NK-92 treated with Interleukin-12 subunit alpha and Interleukin-12 subunit beta, amount 100 ng/mL, for 24 hours (cell line): Measurements from ENCODE around the gene CDKN2C.
A peak's percentile ranks its signal among the peaks of the same experiment; 100 is the strongest.

Experiments
- DNase-seq: peaks from one replicate; lab custom pipeline; 2025; lab: John Stamatoyannopoulos, UW

CDKN2C gene

DNA sequence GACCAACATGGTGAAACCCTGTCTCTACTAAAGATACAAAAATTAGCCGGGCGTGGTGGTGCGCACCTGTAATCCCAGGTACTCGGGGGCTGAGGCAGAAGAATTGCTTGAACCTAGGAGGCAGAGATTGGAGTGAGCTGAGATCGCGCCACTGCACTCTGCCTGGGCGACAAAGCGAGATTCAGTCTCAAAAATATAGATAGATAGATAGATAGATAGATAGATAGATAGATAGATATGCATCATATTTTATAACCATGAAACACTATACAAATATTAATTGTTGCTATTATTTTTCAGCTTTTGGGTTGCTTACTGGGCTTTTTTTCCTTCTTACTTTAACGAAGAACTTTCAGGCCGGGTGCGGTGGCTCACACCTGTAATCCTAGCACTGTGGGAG lies 5.2 kb upstream of the CDKN2C start:
- no peak for DNase-seq

DNA sequence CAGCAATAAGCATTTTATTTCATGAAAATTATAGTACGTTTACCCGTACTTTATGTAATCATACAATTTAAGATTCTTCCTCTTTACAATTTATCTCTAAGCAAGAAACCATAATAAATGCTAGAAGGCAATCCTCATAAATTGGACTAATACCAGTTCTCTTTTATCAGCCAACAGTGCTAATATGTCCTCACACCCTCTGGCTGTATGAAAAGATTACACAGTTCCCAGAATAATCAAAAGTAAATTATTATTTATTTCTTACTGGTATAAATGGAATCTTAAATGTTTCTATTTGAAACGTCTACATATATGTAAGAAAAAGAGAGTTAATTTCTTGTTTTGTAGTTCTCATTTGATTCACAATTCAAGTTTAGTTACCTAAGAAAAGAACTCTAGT lies 3.1 kb upstream of the CDKN2C start:
- no peak for DNase-seq

DNA sequence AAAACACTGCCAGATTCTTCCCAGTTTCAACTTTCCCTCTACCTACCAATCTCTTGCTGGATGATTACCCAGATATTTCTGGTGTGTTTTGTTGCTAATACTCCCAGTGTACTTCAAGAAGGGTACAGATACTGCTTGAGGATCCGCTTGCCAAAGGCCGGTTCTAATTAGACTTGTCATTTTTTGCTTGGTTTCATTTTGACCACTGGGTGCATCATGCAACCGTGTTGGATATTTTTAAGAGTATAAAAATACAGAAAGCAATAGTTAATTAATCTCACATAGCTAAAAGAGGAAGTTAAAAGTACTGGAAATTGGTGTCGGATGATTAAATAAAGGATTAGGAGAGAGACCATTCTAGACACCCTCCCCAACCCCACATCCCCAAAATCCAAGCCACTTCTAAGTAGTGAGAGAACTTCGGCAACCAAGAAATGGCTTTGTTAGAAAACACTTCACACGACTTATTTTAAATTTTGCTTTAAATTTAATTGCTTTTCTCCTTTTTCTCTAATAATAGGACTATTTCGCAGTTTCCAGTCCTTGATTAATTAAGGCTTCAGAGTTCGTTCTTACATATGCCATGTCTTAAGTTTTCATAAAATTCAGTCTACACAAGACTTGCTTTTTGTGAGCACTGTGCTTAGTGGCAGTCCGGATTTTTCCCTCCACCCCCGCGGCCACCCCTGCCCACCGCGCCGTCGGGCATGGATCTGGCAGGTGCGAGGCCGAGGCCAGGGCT lies 2.5 kb upstream of the CDKN2C start:
- DNase-seq = no peak

DNA sequence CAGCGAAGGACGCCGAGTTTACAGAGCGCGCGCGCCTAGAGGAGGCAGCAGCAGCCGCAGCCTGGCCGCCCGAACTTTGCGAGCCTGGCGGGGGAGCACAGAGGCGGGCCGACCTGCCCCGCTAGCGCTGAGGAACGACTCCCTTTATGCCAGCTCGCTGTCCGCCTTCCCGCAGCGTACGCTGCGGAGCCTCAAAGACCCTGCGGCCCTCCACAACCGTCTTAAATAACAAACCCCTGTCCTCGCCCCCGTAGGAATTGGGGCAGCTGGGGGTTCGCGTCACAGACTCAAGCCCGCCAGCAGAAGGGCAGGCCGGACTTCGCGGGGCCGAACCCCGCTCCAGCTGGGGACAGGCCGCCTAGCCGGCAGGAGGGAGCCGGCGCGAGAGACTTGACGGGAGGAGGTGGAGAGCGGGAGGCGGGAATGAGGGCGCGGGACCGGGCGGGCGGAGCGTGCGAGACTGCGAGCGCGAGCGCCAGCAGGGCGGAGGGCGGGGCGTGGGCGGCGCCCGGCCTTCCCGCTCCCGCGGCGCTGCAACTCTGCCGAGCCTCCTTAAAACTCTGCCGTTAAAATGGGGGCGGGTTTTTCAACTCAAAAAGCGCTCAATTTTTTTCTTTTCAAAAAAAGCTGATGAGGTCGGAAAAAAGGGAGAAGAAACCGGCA lies 1.8 kb upstream of the CDKN2C start:
- peak; percentile 85 for DNase-seq

DNA sequence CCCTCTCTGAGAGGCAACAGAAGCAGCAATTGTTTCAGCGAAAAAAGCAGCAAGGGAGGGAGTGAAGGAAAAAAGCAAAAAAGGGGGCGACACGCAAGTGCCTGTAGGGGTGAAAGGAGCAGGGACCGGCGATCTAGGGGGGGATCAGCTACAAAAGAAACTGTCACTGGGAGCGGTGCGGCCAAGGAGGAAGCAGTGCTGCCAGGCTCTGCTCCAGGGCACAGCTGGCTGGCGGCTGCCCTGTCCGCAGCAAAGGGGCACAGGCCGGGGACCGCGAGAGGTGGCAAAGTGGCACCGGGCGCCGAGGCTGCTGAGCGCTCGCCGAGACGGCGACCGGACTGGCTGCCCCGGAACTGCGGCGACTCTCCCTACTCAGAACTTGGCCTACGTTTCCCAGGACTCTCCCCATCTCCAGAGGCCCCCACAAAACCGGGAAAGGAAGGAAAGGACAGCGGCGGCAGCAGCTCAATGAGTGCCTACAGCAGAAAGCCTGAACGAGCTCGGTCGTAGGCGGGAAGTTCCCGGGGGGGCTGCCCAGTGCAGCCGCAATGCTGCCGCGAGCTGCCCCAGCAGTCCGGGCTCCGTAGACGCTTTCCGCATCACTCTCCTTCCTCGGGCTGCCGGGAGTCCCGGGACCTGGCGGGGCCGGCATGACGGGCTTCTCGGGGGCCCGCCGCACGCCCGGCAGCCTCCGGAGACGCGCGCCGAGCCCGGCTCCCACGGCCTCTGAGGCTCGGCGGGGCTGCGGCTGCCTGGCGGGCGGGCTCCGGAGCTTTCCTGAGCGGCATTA lies 1.0 kb upstream of the CDKN2C start:
- peak; percentile 67 for DNase-seq

DNA sequence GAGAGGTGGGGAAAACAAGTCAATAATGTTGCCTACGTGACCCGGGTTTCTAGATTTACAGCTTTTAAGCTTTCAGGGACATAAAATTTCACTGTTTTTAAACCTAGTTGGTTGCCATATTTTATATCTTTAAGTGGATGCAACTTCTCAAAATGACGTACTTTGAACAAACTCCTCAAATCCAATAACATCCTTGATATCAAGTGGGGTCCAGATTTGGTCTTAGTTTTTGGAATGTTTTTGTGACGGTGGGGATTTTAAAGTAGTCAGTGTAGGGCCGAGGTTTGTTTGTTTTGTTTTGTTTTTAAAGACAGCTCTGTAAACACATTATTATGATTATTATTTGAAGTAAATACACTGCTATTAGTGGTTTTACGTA lies 453 bp downstream of the CDKN2C start:
- DNase-seq = no peak

DNA sequence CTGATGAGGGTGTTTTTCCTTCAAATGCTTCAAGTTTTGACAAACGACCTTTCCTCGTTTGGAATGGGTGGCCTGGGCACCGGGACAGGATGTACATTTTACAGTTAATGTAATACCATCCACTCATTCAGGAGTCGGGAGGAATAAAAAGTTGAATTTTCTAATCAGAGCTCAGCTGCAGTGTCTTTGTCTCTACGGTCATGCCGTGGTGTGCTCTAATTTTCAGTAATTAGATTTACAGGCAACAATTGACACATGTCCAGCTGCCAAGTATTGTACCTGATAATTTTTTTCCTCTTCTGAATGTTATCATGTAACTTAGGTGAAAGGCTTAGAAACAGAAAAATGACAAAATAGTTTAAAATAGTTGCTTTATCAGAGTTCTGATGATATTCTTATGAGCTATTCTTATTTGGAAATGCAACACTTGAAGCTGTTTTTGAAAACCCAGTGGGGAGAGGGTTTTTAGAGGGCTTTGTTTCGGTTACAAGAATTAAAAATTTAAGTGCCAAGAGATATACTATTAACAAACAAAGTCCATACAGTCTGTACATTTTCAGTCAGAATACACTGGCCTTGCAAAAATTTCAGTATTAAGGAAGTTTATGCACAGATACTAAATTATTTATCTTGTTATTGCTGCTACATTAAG lies 1.0 kb downstream of the CDKN2C start:
- no peak for DNase-seq

DNA sequence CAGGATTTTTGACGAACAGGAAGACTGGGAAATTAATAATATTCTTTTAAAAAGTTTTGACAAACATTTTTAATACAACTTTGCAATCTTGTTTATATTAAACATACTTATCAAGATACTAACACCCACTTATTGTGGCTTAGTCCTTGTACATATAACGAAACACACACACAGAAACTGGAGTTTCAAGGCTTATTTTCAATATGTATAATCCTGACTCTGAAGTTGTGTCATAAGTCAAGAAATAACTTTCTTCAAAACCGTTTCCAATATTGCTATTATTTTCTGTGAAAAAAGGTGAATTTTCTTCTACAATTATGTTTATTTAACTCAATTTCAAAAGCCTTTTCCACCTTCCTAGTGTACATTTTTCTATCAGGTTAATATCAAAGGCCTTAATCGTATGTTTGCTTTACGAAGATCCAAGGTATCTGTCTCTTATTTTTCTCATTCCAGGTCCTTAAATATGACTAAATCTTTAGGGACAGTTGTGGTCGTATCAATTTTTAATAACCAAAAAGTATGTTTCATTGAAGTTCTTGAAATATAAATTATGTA lies 1.8 kb downstream of the CDKN2C start:
- no peak for DNase-seq

DNA sequence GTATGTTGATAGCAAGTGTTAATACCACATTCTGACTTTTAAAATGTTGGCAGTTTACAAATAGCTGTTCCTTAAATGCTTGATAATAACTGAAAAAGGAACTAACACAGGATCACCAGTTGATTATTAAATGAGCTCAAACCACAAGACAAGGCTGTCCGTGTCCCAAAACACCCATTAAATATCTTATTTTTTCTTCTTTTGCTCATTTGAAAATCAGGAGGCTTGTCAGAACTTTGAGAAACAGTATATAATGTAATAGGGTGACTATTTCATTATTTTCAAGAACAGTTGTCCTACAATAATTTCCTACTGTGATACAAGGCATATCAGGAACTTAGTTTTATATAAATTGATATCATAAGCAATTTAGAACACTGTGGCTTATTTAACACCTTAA lies 2.7 kb downstream of the CDKN2C start:
- no peak for DNase-seq

DNA sequence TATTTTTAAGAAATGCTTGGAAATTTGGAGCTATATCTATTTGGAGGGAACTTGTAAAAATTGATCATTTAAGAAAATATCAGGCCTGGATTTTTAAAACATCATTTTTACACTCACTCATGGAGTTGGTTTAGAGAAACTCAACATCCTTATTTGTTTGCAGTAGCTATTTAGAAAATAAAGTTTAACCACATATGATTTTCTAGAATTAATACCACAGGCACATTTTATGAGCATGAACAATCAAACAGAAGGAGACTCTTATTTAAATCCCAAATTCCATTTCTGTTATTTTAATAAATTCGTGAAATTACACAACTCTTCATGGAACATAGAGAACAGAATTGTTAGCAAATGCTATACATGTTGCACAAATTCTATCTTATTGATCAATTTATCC lies 3.2 kb downstream of the CDKN2C start:
- DNase-seq = no peak

DNA sequence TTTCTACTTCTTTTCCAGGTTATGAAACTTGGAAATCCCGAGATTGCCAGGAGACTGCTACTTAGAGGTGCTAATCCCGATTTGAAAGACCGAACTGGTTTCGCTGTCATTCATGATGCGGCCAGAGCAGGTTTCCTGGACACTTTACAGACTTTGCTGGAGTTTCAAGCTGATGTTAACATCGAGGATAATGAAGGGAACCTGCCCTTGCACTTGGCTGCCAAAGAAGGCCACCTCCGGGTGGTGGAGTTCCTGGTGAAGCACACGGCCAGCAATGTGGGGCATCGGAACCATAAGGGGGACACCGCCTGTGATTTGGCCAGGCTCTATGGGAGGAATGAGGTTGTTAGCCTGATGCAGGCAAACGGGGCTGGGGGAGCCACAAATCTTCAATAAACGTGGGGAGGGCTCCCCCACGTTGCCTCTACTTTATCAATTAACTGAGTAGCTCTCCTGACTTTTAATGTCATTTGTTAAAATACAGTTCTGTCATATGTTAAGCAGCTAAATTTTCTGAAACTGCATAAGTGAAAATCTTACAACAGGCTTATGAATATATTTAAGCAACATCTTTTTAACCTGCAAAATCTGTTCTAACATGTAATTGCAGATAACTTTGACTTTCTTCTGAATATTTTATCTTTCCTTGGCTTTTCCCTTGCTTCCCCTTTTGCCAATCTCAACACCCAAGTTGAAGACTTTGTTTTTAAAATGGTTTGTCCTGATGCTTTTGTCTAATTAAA lies 4.0 kb downstream of the CDKN2C start:
- no peak for DNase-seq

DNA sequence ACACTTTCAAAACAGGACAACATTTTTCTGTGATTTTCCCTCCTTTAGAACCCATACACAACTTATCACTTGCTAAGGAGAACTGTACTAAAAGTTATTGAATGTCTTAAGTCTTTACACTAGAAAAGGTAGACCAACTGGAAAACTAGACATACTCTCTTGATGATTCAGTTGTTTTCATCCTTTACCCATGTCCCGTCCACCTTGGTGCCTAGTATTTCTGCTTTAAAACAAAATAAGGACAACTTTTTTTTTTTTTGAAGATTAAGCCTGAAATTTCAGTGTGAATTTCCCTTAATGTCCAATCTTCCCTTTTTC lies 4.5 kb downstream of the CDKN2C start:
- DNase-seq = no peak

DNA sequence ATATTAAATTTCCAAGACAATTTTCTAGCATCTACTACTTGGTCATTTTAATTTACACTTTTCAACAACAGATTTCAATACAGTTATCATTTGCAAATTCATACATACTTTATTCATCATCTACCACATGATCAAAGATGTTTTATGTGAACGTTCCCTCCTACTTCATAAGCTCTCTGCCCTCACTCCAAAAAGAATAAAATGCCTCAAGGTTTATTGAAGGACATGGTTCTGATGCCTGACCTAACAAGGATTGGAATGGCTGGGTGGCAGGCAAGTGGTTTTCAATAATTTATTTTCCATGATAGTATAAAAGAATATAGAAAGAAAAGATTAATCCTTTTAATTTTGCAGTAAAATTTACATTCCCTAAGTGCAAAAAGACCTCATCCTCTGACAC lies 5.4 kb downstream of the CDKN2C start:
- no peak for DNase-seq

DNA sequence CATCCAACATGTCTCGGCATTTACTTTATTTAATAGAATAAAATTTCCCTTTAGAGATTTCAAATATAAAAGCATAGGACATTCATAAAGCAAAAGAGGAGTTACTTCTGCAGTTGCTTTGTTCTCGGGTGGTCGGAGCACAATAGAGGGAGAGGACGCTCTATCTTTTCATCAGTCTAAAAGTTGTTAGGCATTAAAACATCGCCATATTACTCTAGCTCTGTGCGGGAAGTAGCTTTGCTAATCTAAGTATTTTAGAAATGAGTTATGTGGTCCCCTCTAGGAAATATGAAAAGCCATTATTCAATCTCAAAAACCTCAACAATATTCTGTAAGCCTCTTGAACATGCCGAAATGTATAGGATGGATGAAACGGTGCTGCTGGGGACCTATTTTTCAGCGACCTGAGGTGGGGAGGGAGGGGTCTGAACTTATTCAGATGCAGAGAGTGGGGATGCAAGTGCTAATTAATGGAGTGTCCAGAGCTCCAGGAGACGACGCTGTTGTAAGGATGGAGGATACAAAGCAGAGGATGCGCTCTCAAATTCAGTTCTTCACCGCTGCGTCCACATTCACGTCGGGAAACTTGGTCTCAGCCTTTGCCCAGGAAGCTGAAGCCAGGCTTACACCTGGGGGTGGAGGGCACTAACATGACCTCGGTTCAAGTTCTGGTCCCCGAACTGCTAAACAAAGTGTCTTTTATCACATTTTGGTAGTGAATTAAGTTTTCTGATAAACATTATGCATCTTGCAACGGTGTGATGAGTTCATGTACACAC lies 6.3 kb downstream of the CDKN2C start:
- no peak for DNase-seq

DNA sequence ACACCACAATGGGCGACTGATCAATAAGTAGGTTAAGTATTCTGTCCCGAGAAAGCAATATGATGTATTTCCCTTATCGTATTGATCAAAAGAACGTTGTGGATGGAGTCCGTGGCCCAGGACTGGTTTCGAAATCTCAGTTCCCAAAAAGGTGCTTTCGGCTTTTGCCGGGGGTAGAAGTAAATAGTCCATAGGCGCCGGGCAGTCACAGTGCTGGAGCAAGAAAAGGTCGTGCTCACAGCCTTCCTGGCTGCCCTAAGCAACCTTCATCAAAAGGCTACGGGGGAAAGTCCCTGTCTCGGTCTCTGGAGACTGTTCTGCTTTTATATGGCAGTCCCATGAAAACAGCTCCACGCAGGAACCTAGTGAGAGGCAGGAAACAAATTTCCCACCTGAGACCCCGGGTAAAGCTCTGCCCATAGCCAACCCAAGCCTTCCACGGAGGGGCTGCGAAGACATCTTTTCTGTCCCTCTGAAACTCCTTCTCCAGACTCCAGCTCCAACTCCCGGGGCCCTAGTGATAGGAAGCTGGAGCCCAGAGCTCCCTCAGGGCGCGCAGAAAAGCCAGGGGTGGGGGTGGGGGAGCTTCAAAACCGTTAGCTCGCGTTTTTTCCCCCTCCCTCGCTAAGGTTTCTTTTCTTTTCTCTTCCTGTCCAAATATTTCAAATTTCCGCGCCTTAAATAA lies 7.0 kb downstream of the CDKN2C start:
- no peak for DNase-seq

DNA sequence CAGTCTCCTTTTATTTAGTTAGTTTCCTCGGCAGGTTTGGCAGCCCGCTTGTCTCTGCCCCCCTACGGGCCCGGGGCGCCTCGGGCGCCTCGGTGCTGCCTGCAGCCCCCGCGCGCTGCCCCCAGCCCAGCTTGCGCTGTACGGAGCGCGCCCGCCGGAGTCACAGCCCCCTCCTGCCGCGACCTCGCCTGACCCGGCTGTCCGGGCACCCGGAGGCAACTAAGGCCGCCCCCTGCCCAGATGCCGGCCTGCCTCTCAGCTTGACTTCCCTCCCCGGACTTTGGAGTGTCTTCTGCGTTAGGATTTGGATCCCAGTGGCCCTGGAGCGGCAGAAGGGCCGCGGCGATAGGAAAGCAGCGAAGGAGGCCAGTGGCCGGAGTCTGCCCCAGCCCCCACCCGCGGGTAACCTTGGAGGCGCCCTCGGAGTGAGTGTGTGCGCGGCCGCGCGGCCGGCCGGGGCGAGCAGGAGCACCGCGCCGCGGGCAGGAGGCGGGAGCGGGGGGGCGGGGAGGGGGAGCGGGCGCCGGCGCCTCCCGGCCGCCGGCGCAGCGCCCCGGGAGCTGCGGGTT lies 7.6 kb downstream of the CDKN2C start:
- DNase-seq = peak; percentile 45

DNA sequence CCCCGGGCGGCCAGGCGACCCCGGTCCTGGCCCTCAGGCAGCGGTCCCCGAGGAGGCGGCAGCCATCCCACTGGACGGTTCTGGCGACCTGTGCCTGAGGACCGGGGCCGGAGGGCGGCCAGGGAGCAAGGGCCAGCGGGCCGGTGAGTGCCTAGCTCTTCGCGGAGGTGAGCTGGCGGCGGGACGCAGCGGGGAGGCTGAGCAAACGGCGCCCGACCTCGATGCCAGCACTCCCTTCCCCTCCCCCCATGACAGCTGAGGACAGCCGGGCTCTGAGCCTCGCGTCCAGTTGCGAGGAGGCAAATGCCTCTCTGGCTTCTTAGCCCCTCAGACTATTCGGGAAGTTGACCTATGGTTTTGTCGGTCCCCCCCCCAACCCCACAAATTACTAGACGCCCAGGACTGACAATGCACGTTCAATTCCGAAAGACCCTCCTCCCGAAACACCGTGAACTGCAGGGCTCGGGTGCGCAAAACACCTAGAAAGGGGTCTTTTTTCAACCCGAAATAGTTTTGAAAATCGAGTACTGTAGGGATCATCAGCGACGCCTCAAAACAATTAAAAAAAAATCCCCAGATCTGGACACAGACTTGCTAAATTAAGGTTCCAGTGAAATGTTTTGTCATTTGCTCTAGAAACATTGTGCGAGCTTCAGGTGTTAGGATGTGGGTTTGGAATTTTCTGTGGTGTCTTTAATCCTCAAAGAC lies 8.3 kb downstream of the CDKN2C start:
- DNase-seq = peak; percentile 50

DNA sequence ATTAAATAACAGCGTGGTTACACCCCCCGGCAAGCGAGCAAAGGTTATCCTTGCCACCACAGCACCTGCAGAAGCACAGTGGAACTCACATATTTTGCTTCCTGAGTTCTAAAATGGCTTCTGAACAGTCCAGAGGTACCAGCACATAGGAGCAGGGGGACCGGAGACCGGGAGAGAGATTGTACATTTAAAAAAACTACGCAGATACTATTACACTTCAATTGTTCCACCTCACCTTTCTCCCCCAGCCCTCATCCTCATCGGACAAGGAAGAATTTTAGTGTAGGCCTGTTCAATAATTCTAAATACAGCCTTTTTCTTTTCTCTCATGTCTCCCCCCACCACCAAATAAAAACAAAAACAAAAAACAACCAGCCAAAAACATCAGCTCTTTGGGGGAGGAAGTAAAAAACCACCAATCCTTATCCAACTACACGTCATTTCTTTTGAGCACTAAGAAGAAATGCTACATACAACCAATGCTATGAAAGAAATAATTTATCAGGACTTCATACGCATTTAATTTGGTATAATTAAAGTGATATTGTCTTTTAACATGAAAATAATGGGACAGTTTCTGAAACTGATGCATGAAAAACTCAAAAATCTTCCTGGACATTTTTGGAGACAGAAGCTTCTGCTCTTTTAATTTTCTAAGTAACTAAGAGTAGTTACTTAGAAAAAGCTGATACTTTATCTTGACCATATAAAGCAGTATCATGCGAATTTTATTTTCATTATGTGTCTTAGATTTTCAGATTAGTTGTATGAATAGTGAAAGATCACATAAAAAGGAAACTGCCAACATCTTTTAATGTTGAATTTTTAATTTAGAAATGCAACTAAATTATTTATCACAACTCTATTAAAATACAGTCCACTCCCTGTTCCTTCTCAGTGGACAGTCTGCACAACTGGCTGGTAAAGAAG lies 9.1 kb downstream of the CDKN2C start:
- DNase-seq = no peak
